DOHH2 (cell line): Measurements from ENCODE around the gene TBC1D16.

Experiments
- CTCF ChIP-seq: fragments of 200-600 bp; sonication (generic); IDR thresholded peaks from one replicate; pipeline ENCODE4 v1.5.1; 2014; ENCODE audit warnings: antibody characterized with exemption, mild to moderate bottlenecking, low read depth, low read length; ENCODE audit not compliant: poor library complexity, severe bottlenecking
- EZH2phosphoT487 ChIP-seq: fragments of 200-600 bp; sonication (generic); IDR thresholded peaks from 2 replicates; pipeline ENCODE4 v1.6.1; 2017; ENCODE audit warnings: borderline replicate concordance, mild to moderate bottlenecking, antibody characterized with exemption, low read length, moderate library complexity, mixed read lengths

DNA sequence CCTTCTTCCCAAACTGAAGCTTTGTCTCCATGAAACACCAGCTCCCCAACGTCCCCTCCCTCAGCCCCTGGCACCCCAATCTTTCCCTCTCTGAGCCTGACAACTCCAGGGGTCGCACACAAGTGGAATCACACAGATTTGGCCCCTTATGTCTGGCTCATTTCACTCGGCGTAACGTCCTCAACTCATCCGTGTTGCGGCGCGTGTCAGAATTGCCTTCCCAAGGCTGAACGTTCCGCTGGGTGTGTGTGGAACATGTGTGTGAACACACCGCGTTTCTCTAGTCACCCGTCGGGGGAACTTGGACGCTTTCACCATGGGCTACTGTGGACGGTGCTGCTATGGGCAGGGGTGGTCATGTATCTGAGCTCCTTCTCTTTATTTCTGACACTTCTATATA lies 45.0 kb downstream of the TBC1D16 start:
- no peak for TF ChIP-seq CTCF
- TF ChIP-seq EZH2phosphoT487: no peak
